WI38 (cell line): ENCODE data around the gene FBXW7.

ENCODE experiments used
- H3K4me3 ChIP-seq: 2 replicates; pipeline ENCODE4 v1.5.1; 2011; ENCODE audit warnings: low read depth, mild to moderate bottlenecking, control low read depth, low read length
- CTCF ChIP-seq: IDR thresholded peaks from 2 replicates; pipeline ENCODE4 v1.5.1; 2012; ENCODE audit warnings: low read depth, mild to moderate bottlenecking, control low read depth, low read length

FBXW7 gene

GRCh38 chr4:152485726-152486276 lies 50.1 kb downstream of the FBXW7 start:
- peak overlapping the region; percentile 46 for H3K4me3 ChIP-seq
- no peak for TF ChIP-seq CTCF

- TF ChIP-seq CTCF: no peak
- no peak overlapping the region for H3K4me3 ChIP-seq
Observed at GRCh38 chr4:152482211-152482610, 53.7 kb downstream of the FBXW7 start.

- TF ChIP-seq CTCF: no peak
- H3K4me3 ChIP-seq: no peak overlapping the region
Observed at GRCh38 chr4:152480901-152481300, 55.0 kb downstream of the FBXW7 start.

- no peak overlapping the region for H3K4me3 ChIP-seq
Observed at GRCh38 chr4:152480326-152480725, 55.6 kb downstream of the FBXW7 start.

GRCh38 chr4:152479428-152480026 lies 56.4 kb downstream of the FBXW7 start:
- no peak for TF ChIP-seq CTCF
- no peak overlapping the region for H3K4me3 ChIP-seq

More at GRCh38 chr4:152480326-152480725, 55.6 kb downstream of the FBXW7 start:
- no peak for TF ChIP-seq CTCF

GRCh38 chr4:152478461-152479237 lies 57.2 kb downstream of the FBXW7 start:
- H3K4me3 ChIP-seq: no peak overlapping the region
- no peak for TF ChIP-seq CTCF

- no peak for TF ChIP-seq CTCF
- no peak overlapping the region for H3K4me3 ChIP-seq
Observed at GRCh38 chr4:152476796-152477195, 59.1 kb downstream of the FBXW7 start.
